ENCODE results near the gene SLC25A6. TPM values are rescaled to one million over a fixed set of nuclear protein-coding genes. Genes with fewer than 3 reads are reported as not detected.
A peak's percentile ranks its signal among the peaks of the same experiment; 100 is the strongest.

The SLC25A6 gene
- total RNA-seq, result 100 to 1,000 TPM; 252 to 358 TPM

DNA sequence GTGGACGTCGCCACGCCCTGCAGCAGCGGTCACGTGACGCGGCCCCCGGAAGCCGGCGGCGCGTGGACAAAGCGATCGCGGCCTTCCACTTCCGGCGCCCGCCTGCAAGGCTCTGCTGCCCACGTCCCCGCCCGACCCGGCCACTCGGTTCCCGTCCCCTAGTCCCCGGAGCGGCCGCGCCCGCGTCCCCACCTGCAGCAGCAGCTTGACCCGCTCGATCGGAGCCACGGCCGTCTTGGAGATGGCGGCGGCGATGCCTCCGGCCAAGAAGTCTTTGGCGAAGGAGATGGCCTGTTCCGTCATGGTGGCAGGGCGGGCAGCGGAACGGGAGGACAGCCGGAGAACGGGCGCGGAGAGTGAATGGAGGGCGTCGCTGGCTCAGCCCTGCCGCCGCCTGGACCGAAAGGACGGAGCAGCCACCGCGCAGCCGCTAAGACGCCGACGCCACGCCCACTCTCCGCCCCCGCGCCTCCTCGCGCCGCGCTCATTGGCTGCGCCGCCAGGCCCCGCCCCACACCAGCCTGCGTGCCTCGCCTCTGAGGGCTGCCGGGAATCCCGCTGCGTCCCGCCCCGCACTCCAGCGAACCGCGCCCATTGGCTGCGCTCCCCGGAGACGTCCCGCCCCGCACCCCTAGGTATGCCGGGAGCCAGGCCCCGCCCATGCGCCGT lies at the start of gene SLC25A6:
TSS of gene SLC25A6 (minus strand) at position 407 of the 669 bp plus-strand sequence. CDS start at position 303, 104 bp downstream.
- H3K27ac ChIP-seq, result peak within 1 kb of the TSS; percentile 94 to 96
- TF ChIP-seq POLR2A (IDR thresholded peaks at IDR 0.05) (peak; percentile 55), POLR2AphosphoS5 (IDR thresholded peaks at IDR 0.05) (peak; percentile 86)
- TF ChIP-seq, protein P1, sequence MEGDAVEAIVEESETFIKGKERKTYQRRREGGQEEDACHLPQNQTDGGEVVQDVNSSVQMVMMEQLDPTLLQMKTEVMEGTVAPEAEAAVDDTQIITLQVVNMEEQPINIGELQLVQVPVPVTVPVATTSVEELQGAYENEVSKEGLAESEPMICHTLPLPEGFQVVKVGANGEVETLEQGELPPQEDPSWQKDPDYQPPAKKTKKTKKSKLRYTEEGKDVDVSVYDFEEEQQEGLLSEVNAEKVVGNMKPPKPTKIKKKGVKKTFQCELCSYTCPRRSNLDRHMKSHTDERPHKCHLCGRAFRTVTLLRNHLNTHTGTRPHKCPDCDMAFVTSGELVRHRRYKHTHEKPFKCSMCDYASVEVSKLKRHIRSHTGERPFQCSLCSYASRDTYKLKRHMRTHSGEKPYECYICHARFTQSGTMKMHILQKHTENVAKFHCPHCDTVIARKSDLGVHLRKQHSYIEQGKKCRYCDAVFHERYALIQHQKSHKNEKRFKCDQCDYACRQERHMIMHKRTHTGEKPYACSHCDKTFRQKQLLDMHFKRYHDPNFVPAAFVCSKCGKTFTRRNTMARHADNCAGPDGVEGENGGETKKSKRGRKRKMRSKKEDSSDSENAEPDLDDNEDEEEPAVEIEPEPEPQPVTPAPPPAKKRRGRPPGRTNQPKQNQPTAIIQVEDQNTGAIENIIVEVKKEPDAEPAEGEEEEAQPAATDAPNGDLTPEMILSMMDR (IDR thresholded peaks at IDR 0.05), result peak in 1 of 4 experiments; percentile 20
- no peaks in the 10 kb centered on the region for H3K9me3 ChIP-seq
- H3K4me3 ChIP-seq, result peak within 1 kb of the TSS; percentile 98 to 100
- intact Hi-C loops (cut with DNase I), result loop anchor here (2.0 to 10.0 kb wide), 2 partner anchors 61 to 203 kb away; partner anchors contain the start of genes AKAP17A and ASMTL
- peak; percentile 99 for DNase-seq (ENCODE audit: low spot score)
- H3K36me3 ChIP-seq, result peaks cover 20 to 35% of the 10 kb centered on the region in 2 donors
- H3K4me1 ChIP-seq (replicated peaks), result peaks cover 7% of the 10 kb centered on the region
- WGBS, result under 1% methylated on average over 48 of the region's 90 CpGs
- H3K27me3 ChIP-seq (replicated peaks; ENCODE audit: insufficient read depth), result no peaks in the 10 kb centered on the region

DNA sequence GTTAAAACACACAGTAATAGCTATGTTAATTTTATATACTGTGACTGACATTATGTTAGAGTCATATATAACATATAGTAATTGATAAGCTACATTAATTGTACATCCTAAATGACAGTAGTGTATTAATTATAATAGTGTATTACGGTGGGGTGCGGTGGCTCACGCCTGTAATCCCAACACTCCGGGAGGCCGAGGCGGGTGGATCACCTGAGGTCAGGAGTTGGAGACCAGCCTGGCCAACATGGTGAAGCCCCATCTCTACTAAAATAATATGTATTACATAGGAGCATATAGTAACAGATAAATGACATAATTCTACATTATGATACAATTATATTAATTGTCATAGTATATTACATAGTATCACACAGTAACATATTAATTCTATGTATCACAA lies 48.6 kb upstream of the SLC25A6 start:
- DNase-seq (ENCODE audit: low spot score), result no peak
- WGBS, result 98% methylated on average over 6 of the region's 6 CpGs
- no peak overlapping the region for H3K4me3 ChIP-seq
- TF ChIP-seq, protein P1 (IDR thresholded peaks at IDR 0.05), result no peak
- TF ChIP-seq POLR2A (IDR thresholded peaks at IDR 0.05) (no peak), POLR2AphosphoS5 (IDR thresholded peaks at IDR 0.05) (no peak)
- no peaks in the 10 kb centered on the region for H3K4me1 ChIP-seq (replicated peaks)
- intact Hi-C loops (cut with DNase I), result no loop called here
- no peak overlapping the region for H3K27ac ChIP-seq
- H3K9me3 ChIP-seq, result no peaks in the 10 kb centered on the region
- H3K27me3 ChIP-seq (replicated peaks; ENCODE audit: insufficient read depth), result no peaks in the 10 kb centered on the region
- H3K36me3 ChIP-seq, result no peaks in the 10 kb centered on the region

DNA sequence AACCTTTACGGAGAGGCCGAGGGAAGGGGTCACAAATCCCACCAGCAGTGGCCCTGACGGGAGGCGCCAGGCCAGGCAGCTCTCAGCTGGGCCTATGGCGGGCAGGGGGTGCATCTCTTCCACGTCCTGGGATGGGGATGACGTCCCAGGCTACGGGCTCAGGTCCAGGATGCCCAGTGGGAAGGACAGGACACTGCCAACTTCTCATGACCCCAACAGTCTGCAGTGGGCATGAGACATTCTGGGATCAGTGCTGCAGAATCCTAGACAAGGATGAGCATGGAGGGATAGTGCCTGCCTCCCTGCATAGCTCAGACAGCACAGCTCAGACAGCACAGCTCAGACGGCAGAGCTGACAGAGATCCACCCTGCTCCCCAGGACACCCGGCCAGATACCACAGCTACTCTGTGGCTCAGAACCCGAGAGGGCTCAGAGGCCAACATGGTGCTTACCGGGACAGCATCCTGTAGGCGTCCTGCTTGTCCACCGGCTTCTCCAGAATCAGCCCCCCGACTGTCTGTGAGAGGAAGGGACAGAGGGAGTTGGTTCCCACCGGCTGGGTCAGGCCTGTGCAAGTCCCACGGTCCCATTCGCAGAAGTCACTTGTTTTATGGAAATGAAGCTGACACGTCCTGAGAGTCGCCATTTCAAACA lies 43.5 kb upstream of the SLC25A6 start:
- Histone ChIP-seq H3K4me1 (replicated peaks) (no peaks in the 10 kb centered on the region), H3K27ac (no peak overlapping the region), H3K4me3 (no peak overlapping the region), H3K9me3 (no peaks in the 10 kb centered on the region), H3K36me3 (no peaks in the 10 kb centered on the region), H3K27me3 (replicated peaks; ENCODE audit: insufficient read depth) (no peaks in the 10 kb centered on the region)
- intact Hi-C loops (cut with DNase I), result no loop called here
- TF ChIP-seq POLR2A (IDR thresholded peaks at IDR 0.05) (no peak), POLR2AphosphoS5 (IDR thresholded peaks at IDR 0.05) (no peak)
- TF ChIP-seq, protein P1 (IDR thresholded peaks at IDR 0.05), result no peak
- WGBS, result 96% methylated on average over 20 of the region's 20 CpGs
- DNase-seq (ENCODE audit: low spot score), result no peak

DNA sequence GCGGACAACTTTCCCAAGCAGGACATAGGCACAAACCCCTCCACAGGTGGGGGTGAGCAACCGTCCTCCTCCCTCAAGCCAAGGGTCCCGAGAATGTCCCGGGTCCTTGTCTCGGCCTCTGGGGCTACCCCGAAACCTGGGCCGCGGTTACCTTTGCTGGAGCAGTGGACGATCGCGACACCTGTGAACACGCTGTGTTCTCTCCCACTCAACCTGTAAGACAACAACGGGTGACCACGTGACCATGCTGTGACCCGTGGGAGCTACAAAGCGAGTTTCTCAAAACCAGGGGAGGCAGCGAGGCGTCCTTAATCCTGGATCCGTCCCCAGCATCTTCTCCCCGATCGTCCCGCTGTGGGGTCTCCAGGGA lies 42.9 kb upstream of the SLC25A6 start:
- Histone ChIP-seq H3K27ac (no peak overlapping the region), H3K9me3 (no peaks in the 10 kb centered on the region), H3K27me3 (replicated peaks; ENCODE audit: insufficient read depth) (no peaks in the 10 kb centered on the region), H3K36me3 (no peaks in the 10 kb centered on the region), H3K4me3 (no peak overlapping the region), H3K4me1 (replicated peaks) (no peaks in the 10 kb centered on the region)
- DNase-seq (ENCODE audit: low spot score), result no peak
- intact Hi-C loops (cut with DNase I), result no loop called here
- TF ChIP-seq, protein P1 (IDR thresholded peaks at IDR 0.05), result no peak
- TF ChIP-seq POLR2AphosphoS5 (IDR thresholded peaks at IDR 0.05) (no peak), POLR2A (IDR thresholded peaks at IDR 0.05) (no peak)
- WGBS, result 97% methylated on average over 22 of the region's 22 CpGs

Data from prostate gland (tissue), 2 donors.